BE2C (cell line): Measurements from ENCODE around the gene SEC11A.
"Not testable (repeated sequence)": the region's sequence is repeated elsewhere in the genome, so short reads cannot be mapped to it uniquely, and the experiment has no call there.

ENCODE experiments used
- DNase-seq: peaks from one replicate; pipeline ENCODE4 v3.0.0-alpha.2; 2020
- H3K27me3 ChIP-seq: fragments of 250-450 bp; sonication (Bioruptor Pico); 2 replicates; pipeline ENCODE4 v1.5.1; 2020; ENCODE audit warnings: mild to moderate bottlenecking
- H3K36me3 ChIP-seq: fragments of 250-450 bp; sonication (Bioruptor Pico); 2 replicates; pipeline ENCODE4 v1.5.1; 2020; ENCODE audit warnings: mild to moderate bottlenecking
- H3K4me1 ChIP-seq: fragments of 250-450 bp; sonication (Bioruptor Pico); 2 replicates; pipeline ENCODE4 v1.5.1; 2020
- H3K4me3 ChIP-seq: 2 replicates; pipeline ENCODE4 v1.5.1; 2011; ENCODE audit warnings: low read depth, low read length
- H3K9me3 ChIP-seq: fragments of 250-450 bp; sonication (Bioruptor Pico); 2 replicates; pipeline ENCODE4 v1.5.1; 2020
- TF ChIP-seq, protein P1 (sequence below): IDR thresholded peaks from 2 replicates; pipeline ENCODE4 v1.5.1; 2012; ENCODE audit warnings: mild to moderate bottlenecking, low read depth, low read length

The SEC11A gene

GRCh38 chr15:84740691-84741090 is 24.8 kb upstream of the SEC11A start:
- no peaks in the 10 kb centered on the region for H3K4me1 ChIP-seq
- no peaks in the 10 kb centered on the region for H3K36me3 ChIP-seq
- H3K9me3 ChIP-seq, result no peaks in the 10 kb centered on the region
- TF ChIP-seq, protein P1, sequence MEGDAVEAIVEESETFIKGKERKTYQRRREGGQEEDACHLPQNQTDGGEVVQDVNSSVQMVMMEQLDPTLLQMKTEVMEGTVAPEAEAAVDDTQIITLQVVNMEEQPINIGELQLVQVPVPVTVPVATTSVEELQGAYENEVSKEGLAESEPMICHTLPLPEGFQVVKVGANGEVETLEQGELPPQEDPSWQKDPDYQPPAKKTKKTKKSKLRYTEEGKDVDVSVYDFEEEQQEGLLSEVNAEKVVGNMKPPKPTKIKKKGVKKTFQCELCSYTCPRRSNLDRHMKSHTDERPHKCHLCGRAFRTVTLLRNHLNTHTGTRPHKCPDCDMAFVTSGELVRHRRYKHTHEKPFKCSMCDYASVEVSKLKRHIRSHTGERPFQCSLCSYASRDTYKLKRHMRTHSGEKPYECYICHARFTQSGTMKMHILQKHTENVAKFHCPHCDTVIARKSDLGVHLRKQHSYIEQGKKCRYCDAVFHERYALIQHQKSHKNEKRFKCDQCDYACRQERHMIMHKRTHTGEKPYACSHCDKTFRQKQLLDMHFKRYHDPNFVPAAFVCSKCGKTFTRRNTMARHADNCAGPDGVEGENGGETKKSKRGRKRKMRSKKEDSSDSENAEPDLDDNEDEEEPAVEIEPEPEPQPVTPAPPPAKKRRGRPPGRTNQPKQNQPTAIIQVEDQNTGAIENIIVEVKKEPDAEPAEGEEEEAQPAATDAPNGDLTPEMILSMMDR, result no peak
- H3K27me3 ChIP-seq, result no peaks in the 10 kb centered on the region
- DNase-seq, result no peak
- H3K4me3 ChIP-seq, result no peak overlapping the region

GRCh38 chr15:84737005-84737404 is 21.1 kb upstream of the SEC11A start:
- no peaks in the 10 kb centered on the region for H3K27me3 ChIP-seq
- no peaks in the 10 kb centered on the region for H3K9me3 ChIP-seq
- H3K4me3 ChIP-seq, result no peak overlapping the region
- no peaks in the 10 kb centered on the region for H3K4me1 ChIP-seq
- TF ChIP-seq, protein P1, result no peak
- no peak for DNase-seq
- no peaks in the 10 kb centered on the region for H3K36me3 ChIP-seq

DNA sequence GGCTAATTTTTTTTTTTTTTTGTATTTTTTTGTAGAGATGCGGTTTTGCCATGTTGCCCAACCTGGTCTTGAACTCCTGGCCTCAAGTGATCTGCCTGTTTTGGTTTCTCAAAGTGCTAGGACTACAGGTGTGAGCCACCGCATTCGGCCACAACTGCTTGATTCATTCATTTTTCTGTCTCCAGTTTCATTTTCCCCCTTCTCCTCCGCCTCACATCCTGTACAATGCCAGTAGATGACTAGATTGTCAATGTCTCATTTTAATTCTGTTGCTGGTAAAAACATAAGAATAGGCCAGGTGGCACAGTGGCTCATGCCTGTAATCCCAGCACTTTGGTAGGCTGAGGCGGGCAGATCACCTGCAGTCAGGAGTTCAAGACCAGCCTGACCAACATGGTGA is 20.4 kb upstream of the SEC11A start:
- H3K4me1 ChIP-seq, result no peaks in the 10 kb centered on the region
- no peak for DNase-seq
- no peaks in the 10 kb centered on the region for H3K27me3 ChIP-seq
- H3K36me3 ChIP-seq, result no peaks in the 10 kb centered on the region
- no peak overlapping the region for H3K4me3 ChIP-seq
- TF ChIP-seq, protein P1, result no peak
- H3K9me3 ChIP-seq, result no peaks in the 10 kb centered on the region

DNA sequence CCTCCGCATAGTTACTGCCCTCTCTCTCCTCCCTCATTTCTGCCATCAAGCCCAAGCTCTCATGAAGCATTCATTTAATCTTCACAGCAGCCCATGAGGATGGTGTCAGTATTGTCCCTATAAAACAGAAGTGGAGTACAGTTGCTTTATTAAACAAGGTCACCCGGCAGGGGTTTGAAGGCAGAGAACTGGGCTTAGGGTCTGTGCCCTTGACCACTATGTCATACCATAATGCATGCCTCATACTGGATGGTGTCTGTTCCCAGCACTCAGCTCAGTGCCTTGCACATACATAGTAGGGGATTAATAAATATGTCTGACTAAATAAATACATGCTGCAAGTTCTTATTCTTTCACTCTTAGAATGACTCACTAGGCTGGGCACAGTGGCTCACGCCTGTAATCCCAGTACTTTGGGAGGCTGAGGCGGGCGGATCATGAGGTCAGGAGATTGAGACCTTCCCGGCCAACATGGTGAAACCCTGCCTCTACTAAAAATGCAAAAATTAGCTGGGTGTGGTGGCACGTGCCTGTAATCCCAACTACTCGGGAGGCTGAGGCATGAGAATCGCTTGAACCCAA is 19.6 kb upstream of the SEC11A start:
- DNase-seq, H3K4me1 ChIP-seq: not testable (repeated sequence)

DNA sequence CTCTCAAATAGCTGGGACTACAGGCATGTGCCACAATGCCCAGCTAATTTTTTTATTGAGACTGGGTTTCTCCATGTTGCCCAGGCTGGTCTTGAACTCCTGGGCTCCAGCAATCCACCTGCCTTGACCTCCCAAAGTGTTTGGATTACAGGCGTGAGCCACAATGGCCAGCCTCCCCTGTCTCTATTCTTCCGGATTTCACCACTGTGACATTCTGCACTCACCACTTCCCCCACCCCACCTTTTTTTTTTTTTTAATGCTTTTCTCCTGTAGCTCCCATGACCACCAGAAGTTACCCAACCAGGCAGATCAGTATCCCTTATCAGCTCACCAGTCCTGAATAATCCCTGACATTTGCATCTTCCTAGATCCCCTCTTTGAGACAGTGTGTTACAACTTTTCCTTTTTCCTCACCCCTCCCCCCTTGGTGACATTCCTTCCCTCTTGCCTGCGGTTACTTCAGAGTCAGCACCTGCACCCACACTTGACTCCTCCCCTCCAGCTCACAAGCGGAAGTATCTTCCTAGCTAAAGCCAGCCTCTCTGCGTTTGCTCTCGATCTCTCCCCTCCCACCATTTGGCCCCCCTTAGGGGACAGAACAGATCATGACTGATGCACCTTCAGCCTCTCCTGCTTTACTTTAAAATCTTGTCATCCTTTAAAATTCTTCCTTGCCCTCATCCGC is 19.0 kb upstream of the SEC11A start:
- H3K27me3 ChIP-seq, result no peaks in the 10 kb centered on the region
- no peak overlapping the region for H3K4me3 ChIP-seq
- H3K9me3 ChIP-seq, result no peaks in the 10 kb centered on the region
- H3K36me3 ChIP-seq, result no peaks in the 10 kb centered on the region
- no peak for DNase-seq
- H3K4me1 ChIP-seq, result no peaks in the 10 kb centered on the region
- TF ChIP-seq, protein P1, result no peak

More for the DNA sequence above, 19.6 kb upstream of the SEC11A start:
- not testable (repeated sequence) for H3K9me3 ChIP-seq, H3K27me3 ChIP-seq, H3K4me3 ChIP-seq, H3K36me3 ChIP-seq

DNA sequence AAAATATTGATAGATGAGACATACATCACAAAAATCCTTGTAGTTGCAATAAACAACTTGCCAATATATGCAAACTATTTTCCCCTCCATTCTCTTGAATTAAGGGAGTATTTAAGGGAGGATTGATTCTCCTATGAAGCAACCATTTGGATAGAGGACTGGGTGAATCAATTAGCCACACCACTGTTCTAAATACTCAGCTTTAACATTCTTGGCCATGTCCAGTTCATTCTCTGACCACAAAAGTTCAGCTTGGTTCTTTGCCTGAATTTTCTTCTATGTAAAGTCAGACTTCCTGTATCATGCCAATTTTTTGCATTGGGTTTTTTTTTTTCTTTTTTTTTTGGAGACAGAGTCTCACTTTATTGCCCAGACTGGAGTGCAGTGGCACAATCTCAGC is 15.8 kb upstream of the SEC11A start:
- Histone ChIP-seq H3K27me3 (no peaks in the 10 kb centered on the region), H3K4me1 (no peaks in the 10 kb centered on the region), H3K4me3 (no peak overlapping the region), H3K9me3 (no peaks in the 10 kb centered on the region), H3K36me3 (no peaks in the 10 kb centered on the region)
- DNase-seq, result no peak
- TF ChIP-seq, protein P1, result no peak
